ENCODE measurements around the gene RARG. TPM values are rescaled to one million over a fixed set of nuclear protein-coding genes. Genes with fewer than 3 reads are reported as not detected.

RARG gene
- total and polyA plus RNA-seq, 2 of the 4 experiments (the other 2 are of a cell fraction) = 7.9 to 30.9 TPM

DNA sequence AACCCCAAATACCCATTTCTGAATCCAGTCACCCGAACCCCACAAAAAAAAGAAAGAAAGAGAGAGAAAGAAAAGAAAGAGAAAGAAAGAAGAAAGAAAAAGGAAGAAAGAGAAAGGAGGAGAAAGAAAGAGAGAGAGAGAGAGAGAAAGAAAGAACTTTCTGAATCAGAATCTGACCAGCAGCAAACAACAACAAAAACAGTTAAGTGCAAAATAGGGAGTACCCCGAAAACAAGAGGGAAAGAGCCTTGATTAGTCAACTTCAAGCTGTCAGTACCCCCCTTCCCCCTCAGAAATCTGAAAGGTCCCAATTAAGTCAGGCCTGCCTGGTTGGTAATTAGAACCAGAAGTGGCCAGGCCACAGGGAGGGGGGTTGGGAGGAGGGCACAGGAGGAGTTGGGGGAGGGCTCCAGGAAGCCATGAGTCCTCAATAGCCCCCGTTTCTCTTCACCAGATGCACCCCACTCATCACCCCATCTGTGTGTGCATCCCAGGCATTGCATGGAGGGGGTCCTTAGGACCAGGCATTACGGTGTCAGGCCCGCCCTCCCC lies 9.8 kb downstream of the RARG start:
- intact Hi-C loops (cut with micrococcal nuclease) (no loop called here), in situ Hi-C loops (cut with MboI; ENCODE audit: low sequenced_read_pairs) (no loop called here), dilution Hi-C loops (cut with HindIII; ENCODE audit: low sequenced_read_pairs, unreplicated experiment) (no loop called here)
- Histone ChIP-seq H4K8ac (ENCODE audit: low read depth in 2 of 2, low read length in 2 of 2) (peak overlapping the region; percentile 73 to 98), H3K27ac (ENCODE audit: insufficient read depth, low read length) (peak overlapping the region; percentile 93), H2AK9ac (replicated peaks; ENCODE audit: low read depth, low read length, poor library complexity) (peak overlapping the region; percentile 94), H2BK120ac (ENCODE audit: low read depth, low read length) (peak overlapping the region; percentile 90), H2BK20ac (ENCODE audit: low read depth, low read length) (peak overlapping the region; percentile 64), H3K9ac (ENCODE audit: low read depth, low read length) (peak overlapping the region; percentile 90), H3K27me3 (ENCODE audit: control insufficient read depth, insufficient read depth, low read length) (no peaks in the 10 kb centered on the region), H2BK15ac (ENCODE audit: low read depth, low read length) (peak overlapping the region; percentile 64; the same call in 2 of the 3 replicates), H3K56ac (ENCODE audit: extremely low read depth, insufficient read depth, low read length) (peak overlapping the region; percentile 95), H3K9me1 (ENCODE audit: insufficient read depth, low read length) (peaks cover 26% of the 10 kb centered on the region), H3K36me3 (ENCODE audit: control insufficient read depth, insufficient read depth, low read length) (peaks cover 2% of the 10 kb centered on the region; the same call in 1 of the 2 replicates), H2AFZ (replicated peaks; ENCODE audit: low read length, poor library complexity) (peak overlapping the region; percentile 94), H4K91ac (ENCODE audit: insufficient read depth, low read depth, low read length) (peak overlapping the region; percentile 92), H4K20me1 (ENCODE audit: insufficient read depth, low read length) (peaks cover 4% of the 10 kb centered on the region), H3K4me2 (ENCODE audit: low read depth, low read length) (peak overlapping the region; percentile 92), H2BK5ac (ENCODE audit: low read depth, low read length, poor library complexity, severe bottlenecking) (peak overlapping the region; percentile 98), H2AK5ac (ENCODE audit: low read depth, low read length) (peak overlapping the region; percentile 92), H3K14ac (replicated peaks; ENCODE audit: low read depth, low read length) (peak overlapping the region; percentile 95), H4K5ac (ENCODE audit: low read depth, low read length) (peak overlapping the region; percentile 92), H3K23ac (ENCODE audit: low read depth, low read length) (peak overlapping the region; percentile 99), H3K79me1 (ENCODE audit: low read depth in 1 of 2, low read length in 2 of 2) (peaks cover 11 to 62% of the 10 kb centered on the region in 2 experiments; a peak in 3 of 4 replicates), H3K9me3 (ENCODE audit: control insufficient read depth, insufficient read depth, low read length) (no peaks in the 10 kb centered on the region), H3K4me1 (ENCODE audit: control insufficient read depth, insufficient read depth, low read length) (peaks cover 41% of the 10 kb centered on the region), H3K4ac (ENCODE audit: low read depth, low read length) (peak overlapping the region; percentile 98), H3K4me3 (ENCODE audit: insufficient read depth, low read depth, low read length) (peak overlapping the region; percentile 33), H3K18ac (ENCODE audit: low read depth, low read length) (peak overlapping the region; percentile 87)
- POLR2A ChIA-PET (ENCODE audit: unreplicated experiment) = interaction anchor here (0.7 kb wide), 1 partner anchor 73 kb away, joined by 4 read pairs; the partner anchor contains the start of gene PFDN5
- no peak for TF ChIP-seq NFE2L2 (IDR thresholded peaks at IDR 0.05; ENCODE audit: low read depth, low read length)
- no peak for TF ChIP-seq POLR2A (IDR thresholded peaks at IDR 0.05; ENCODE audit: low read depth, low read length)
- TF ChIP-seq, protein P1, sequence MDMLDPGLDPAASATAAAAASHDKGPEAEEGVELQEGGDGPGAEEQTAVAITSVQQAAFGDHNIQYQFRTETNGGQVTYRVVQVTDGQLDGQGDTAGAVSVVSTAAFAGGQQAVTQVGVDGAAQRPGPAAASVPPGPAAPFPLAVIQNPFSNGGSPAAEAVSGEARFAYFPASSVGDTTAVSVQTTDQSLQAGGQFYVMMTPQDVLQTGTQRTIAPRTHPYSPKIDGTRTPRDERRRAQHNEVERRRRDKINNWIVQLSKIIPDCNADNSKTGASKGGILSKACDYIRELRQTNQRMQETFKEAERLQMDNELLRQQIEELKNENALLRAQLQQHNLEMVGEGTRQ (IDR thresholded peaks at IDR 0.05; ENCODE audit: low read depth, low read length) = no peak
- TF ChIP-seq RFX5 (IDR thresholded peaks at IDR 0.05; ENCODE audit: low read depth, low read length) = no peak
- TF ChIP-seq, protein P2, sequence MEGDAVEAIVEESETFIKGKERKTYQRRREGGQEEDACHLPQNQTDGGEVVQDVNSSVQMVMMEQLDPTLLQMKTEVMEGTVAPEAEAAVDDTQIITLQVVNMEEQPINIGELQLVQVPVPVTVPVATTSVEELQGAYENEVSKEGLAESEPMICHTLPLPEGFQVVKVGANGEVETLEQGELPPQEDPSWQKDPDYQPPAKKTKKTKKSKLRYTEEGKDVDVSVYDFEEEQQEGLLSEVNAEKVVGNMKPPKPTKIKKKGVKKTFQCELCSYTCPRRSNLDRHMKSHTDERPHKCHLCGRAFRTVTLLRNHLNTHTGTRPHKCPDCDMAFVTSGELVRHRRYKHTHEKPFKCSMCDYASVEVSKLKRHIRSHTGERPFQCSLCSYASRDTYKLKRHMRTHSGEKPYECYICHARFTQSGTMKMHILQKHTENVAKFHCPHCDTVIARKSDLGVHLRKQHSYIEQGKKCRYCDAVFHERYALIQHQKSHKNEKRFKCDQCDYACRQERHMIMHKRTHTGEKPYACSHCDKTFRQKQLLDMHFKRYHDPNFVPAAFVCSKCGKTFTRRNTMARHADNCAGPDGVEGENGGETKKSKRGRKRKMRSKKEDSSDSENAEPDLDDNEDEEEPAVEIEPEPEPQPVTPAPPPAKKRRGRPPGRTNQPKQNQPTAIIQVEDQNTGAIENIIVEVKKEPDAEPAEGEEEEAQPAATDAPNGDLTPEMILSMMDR (conservative IDR thresholded peaks at IDR 0.05; ENCODE audit: low read depth, low read length) = no peak
- no peak for TF ChIP-seq CEBPB (IDR thresholded peaks at IDR 0.05; ENCODE audit: low read depth, low read length)
- no peak for TF ChIP-seq RAD21 (IDR thresholded peaks at IDR 0.05; ENCODE audit: low read length)
- no peak for TF ChIP-seq FOS (IDR thresholded peaks at IDR 0.05; ENCODE audit: low read depth, low read length)
- no peak for TF ChIP-seq MAZ (IDR thresholded peaks at IDR 0.05; ENCODE audit: borderline replicate concordance, low read depth, low read length)
- TF ChIP-seq SMC3 (IDR thresholded peaks at IDR 0.05; ENCODE audit: low read depth, low read length) = no peak
- no peak for TF ChIP-seq MXI1 (IDR thresholded peaks at IDR 0.05; ENCODE audit: borderline replicate concordance, low read depth, low read length)
- no peak for TF ChIP-seq CHD1 (IDR thresholded peaks at IDR 0.05; ENCODE audit: low read depth, low read length)
- no peak for TF ChIP-seq ELK1 (IDR thresholded peaks at IDR 0.05; ENCODE audit: borderline replicate concordance, low read depth, low read length)
- no peak for TF ChIP-seq RCOR1 (IDR thresholded peaks at IDR 0.05; ENCODE audit: insufficient replicate concordance, low read length)
- no peak for TF ChIP-seq MAFK (IDR thresholded peaks at IDR 0.05; ENCODE audit: low read depth, low read length)
- TF ChIP-seq BHLHE40 (IDR thresholded peaks at IDR 0.05; ENCODE audit: low read depth, low read length) = no peak
- WGBS, 2 experiments (ENCODE audit: extremely low coverage in 2 of 2, insufficient read length in 1 of 2) = no CpG with 5 or more reads among the region's 5 CpGs
- BruUV-seq (replicated peaks) = no TSS peak
- no peak for ATAC-seq (ENCODE audit: low read depth)
- DNase-seq = no peak
- CTCF ChIA-PET = no interaction called here
